SK-N-SH treated with all-trans-retinoic acid at 6 μM for 48 hours (cell line): ENCODE measurements around the gene OSM.

Experiments used
- ESRRG ChIP-seq: fragments of 250-450 bp; sonication (Bioruptor Pico); IDR thresholded peaks from 2 replicates; pipeline ENCODE4 v1.6.1; 2021; ENCODE audit warnings: mild to moderate bottlenecking
- ZNF565 ChIP-seq: fragments of 450-650 bp; formaldehyde crosslinking; conservative IDR thresholded peaks from 2 replicates; pipeline ENCODE4 v1.5.0; 2020; ENCODE audit warnings: low read depth, mild to moderate bottlenecking, moderate library complexity
- TF ChIP-seq, protein P1 (sequence below): fragments of 250-450 bp; sonication (Bioruptor Pico); IDR thresholded peaks from 2 replicates; pipeline ENCODE4 v1.8.0; 2020; ENCODE audit warnings: mild to moderate bottlenecking, moderate library complexity, borderline replicate concordance

DNA sequence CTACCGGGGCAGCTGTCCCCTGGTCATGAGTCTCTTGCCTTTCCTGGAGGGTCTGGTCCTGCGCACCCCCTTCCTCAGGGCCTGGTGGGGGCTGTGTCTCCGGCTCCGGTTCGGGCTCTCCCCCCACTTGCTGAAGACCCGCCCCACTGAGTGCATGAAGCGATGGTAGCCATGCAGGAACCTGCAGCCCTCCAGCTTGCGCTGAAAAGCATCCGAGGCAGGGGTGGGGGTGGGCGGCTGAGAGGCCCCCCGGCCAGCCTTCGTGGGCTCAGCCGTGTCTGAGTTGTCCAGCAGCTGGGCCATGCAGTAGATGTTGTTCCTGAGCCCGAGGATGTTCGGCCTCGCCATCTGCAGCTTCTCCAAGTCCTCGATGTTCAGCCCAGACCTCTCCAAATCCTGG, 2.8 kb downstream of the OSM start:
- TF ChIP-seq ZNF565 (CRISPR knock-in tag) (no peak), ESRRG (no peak)
- TF ChIP-seq, protein P1, sequence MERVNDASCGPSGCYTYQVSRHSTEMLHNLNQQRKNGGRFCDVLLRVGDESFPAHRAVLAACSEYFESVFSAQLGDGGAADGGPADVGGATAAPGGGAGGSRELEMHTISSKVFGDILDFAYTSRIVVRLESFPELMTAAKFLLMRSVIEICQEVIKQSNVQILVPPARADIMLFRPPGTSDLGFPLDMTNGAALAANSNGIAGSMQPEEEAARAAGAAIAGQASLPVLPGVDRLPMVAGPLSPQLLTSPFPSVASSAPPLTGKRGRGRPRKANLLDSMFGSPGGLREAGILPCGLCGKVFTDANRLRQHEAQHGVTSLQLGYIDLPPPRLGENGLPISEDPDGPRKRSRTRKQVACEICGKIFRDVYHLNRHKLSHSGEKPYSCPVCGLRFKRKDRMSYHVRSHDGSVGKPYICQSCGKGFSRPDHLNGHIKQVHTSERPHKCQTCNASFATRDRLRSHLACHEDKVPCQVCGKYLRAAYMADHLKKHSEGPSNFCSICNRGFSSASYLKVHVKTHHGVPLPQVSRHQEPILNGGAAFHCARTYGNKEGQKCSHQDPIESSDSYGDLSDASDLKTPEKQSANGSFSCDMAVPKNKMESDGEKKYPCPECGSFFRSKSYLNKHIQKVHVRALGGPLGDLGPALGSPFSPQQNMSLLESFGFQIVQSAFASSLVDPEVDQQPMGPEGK (CRISPR knock-in tag) = no peak
